HG03039 (cell line): ENCODE results near the gene OR2T34.
"Not testable (repeated sequence)": the region's sequence is repeated elsewhere in the genome, so short reads cannot be mapped to it uniquely, and the experiment has no call there.

Experiments used
- ATAC-seq: cut with Tn5 transposase; IDR thresholded peaks from one replicate; pipeline ENCODE4 v1.9.1; 2021; ENCODE audit warnings: mild to moderate bottlenecking, moderate library complexity; ENCODE audit not compliant: unreplicated experiment

OR2T34 gene

GRCh38 chr1:248565530-248566373 is 8.8 kb downstream of the OR2T34 start:
- ATAC-seq: peak; percentile 58

GRCh38 chr1:248562672-248563071 is 11.9 kb downstream of the OR2T34 start, which contains the start of gene OR2T29:
Gene OR2T29 (minus strand): TSS chr1:248562772. CDS start chr1:248559491, 3,281 bp downstream.
- ATAC-seq: not testable (repeated sequence)

GRCh38 chr1:248551027-248551426 is 23.5 kb downstream of the OR2T34 start:
- not testable (repeated sequence) for ATAC-seq

GRCh38 chr1:248547383-248547782 is 27.2 kb downstream of the OR2T34 start:
- not testable (repeated sequence) for ATAC-seq

GRCh38 chr1:248537449-248537848 is 37.1 kb downstream of the OR2T34 start:
- not testable (repeated sequence) for ATAC-seq
